ENCODE measurements around the gene TMEM203.

GRCh38 chr9:137221506-137222111 lies 16.2 kb upstream of the TMEM203 start:
- no peak for TF ChIP-seq CTCF (IDR thresholded peaks at IDR 0.05)
- no peak for TF ChIP-seq POLR2A (IDR thresholded peaks at IDR 0.05)
